ENCODE results near the gene TBC1D22B.
"Not testable (repeated sequence)": the region's sequence is repeated elsewhere in the genome, so short reads cannot be mapped to it uniquely, and the experiment has no call there.

- not testable (repeated sequence) for TF ChIP-seq CTCF (conservative IDR thresholded peaks at IDR 0.05; ENCODE audit: low read depth, low read length); EZH2 (IDR thresholded peaks at IDR 0.05; ENCODE audit: low read length, unreplicated experiment); EZH2phosphoT487 (IDR thresholded peaks at IDR 0.05; ENCODE audit: borderline replicate concordance, low read length)
Measured at GRCh38 chr6:37345804-37346203, 88.2 kb downstream of the TBC1D22B start.

All from PC-3 (cell line).